G401 (cell line): ENCODE results near the gene YEATS2. TPM values are rescaled to one million over a fixed set of nuclear protein-coding genes. Genes with fewer than 3 reads are reported as not detected.
"Not testable (repeated sequence)": the region's sequence is repeated elsewhere in the genome, so short reads cannot be mapped to it uniquely, and the experiment has no call there.

ENCODE experiments used
- DNase-seq: peaks from one replicate; pipeline ENCODE4 v3.0.0-alpha.2; 2015; ENCODE audit warnings: low spot score
- in situ Hi-C: cut with HindIII; loops from 2 replicates; pipeline ENCODE4 v1.10.0; 2016; ENCODE audit warnings: low sequenced_read_pairs, mixed read lengths
- total RNA-seq: library from RNA; depleted of rRNA; stranded (reverse); fragments of >200 nt; shearing (Covaris generic); gene quantifications from 2 replicates; pipeline ENCODE4 v1.2.3, GENCODE V29; 2014

The YEATS2 gene
- total RNA-seq, 1 experiment from 2014 or later: 32.1 TPM

- in situ Hi-C loops: no loop called here
- DNase-seq: peak; percentile 85
Observed at GRCh38 chr3:183766745-183767606, 69.4 kb downstream of the YEATS2 start.

GRCh38 chr3:183768114-183768513 lies 70.5 kb downstream of the YEATS2 start:
- DNase-seq: no peak
- in situ Hi-C loops: no loop called here

DNA sequence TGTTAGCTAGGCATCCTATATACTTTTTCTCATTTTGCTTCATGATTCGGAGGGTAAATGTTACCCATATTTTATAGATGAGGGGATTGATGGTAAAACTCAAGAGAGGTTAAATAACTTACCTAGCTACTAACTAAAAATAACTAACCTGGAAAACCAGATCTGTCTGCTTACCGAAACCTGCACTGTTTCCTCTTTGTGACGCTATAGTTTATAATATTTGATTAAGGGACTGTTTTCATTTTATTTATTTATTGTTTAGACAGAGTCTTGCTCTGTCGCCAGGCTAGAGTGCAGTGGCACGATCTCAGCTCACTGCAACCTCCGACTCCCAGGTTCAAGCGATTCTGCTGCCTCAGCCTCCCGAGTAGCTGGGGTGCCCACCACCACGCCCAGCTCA lies 71.9 kb downstream of the YEATS2 start:
- in situ Hi-C loops: no loop called here
- DNase-seq: no peak

- in situ Hi-C loops: no loop called here
- no peak for DNase-seq
Observed at GRCh38 chr3:183774631-183775030, 77.0 kb downstream of the YEATS2 start.

DNA sequence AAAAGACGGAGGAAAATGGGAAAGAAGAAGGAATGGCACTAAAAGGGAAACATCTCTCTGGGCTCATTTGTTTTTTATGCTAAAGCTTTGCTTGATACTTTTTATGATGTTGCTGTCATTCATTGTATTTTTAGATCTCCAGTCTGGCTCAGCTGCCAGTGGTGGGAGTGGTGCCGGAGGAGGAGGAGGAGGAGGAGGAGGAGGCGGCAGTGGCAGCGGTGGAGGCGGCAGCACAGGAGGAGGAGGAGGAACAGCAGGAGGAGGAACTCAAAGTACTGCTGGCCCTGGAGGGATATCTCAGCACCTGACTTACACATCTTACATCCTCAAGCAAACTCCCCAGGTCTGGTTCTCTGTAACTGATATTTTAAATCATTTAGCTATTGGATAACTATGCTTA lies 78.2 kb downstream of the YEATS2 start:
- DNase-seq: no peak
- in situ Hi-C loops: no loop called here

- in situ Hi-C loops, DNase-seq: not testable (repeated sequence)
Observed at GRCh38 chr3:183776451-183776850, 78.9 kb downstream of the YEATS2 start.

DNA sequence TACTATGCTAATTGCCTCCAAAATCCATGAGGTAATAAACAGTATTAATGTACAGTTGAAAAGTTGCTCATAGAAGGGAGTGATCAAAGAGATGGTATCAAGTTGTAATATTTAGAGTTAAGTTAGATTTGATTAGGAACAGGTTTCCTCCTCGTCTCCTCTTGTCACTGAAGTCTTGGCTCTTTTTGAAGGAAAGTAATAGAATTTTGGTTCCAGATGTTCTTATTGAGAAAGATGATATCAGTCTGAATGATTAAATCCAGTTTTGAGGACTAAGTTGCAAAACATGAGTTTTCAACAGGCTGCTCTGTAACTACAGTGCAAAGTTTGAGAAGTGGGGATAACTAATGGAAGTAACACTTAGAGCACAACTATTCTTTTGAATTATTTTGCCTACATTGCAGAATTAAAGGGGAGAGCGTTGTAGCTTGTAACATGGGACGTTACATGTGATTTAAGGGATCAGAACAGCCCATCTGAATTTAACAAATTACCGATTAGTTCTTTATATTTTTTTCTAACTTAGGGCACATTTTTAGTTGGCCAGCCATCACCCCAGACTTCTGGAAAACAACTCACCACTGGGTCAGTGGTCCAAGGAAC lies 79.5 kb downstream of the YEATS2 start:
- no peak for DNase-seq
- in situ Hi-C loops: no loop called here

DNA sequence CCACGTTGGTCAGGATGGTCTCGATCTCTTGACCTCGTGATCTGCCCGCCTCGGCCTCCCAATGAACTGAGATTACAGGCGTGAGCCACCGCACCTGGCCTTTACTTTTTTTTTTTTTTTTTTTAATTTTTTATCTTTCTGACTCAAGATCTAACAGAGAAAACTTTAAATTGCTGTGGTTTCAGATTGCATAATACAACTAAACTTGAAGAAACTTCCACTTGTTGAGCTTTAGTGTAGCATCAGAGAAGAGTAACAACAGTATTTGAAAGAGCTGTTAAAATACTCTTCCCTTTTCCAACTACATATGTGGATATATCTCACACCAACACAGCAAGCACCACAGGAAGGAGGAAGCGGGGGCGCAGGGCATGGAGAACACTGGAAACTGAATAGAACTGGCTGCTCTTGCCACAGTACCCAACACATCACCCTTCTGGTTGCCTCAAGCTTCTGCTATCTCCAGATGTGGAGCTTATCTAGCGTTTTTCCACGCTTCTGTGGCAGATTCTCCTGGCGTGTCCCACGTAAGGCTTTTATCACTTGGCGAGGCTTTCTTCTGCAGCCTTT lies 82.4 kb downstream of the YEATS2 start:
- no peak for DNase-seq
- in situ Hi-C loops: no loop called here

DNA sequence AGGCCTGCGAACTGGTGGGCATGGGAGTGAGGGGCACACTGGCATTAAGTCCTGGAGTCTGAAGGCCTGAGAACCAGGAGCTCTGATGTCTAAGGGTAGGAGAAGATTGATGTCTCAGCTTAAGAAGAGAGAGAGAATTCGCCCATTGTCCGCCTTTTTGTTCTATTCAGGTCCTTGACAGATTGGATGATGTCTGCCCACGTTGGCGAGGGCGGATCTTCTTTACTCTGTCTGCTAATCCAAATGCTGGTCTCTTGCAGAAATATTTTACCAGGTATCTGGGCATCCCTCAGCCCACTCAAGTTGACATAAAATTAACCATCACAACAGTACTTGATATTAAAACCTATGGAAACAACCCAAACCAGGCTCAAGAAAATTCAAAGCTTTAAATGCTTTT lies 83.6 kb downstream of the YEATS2 start:
- in situ Hi-C loops: no loop called here
- no peak for DNase-seq

DNA sequence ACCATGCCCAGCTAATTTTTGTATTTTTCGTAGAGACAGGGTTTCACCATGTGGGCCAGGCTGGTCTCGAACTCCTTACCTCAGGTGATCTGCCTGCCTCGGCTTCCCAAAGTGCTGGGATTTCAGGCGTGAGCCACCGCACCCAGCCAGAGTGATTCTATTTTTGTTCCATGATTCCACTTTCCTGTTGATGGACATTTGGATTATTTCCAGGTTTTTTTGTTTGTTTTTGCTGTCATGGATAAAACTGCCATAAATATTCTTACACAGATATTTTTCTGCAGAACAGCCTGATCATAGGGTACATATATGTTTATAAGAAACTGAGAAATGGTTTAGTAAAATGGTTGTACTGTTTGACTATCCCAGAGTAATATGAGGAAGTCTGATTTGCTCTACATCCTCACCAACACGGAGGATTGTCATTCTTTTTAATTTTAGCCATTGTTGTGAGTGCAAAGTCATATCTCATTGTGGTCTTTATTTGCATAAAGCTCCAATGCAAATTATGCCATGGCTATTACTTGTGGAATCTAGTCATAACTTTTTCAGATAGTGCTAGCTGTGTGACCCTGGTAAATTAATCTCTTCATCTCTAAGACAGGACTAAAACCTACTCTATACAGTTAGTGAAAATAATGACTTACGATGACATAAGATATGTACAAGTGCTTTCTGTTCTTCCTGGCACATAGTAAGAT lies 85.1 kb downstream of the YEATS2 start:
- in situ Hi-C loops: no loop called here

DNA sequence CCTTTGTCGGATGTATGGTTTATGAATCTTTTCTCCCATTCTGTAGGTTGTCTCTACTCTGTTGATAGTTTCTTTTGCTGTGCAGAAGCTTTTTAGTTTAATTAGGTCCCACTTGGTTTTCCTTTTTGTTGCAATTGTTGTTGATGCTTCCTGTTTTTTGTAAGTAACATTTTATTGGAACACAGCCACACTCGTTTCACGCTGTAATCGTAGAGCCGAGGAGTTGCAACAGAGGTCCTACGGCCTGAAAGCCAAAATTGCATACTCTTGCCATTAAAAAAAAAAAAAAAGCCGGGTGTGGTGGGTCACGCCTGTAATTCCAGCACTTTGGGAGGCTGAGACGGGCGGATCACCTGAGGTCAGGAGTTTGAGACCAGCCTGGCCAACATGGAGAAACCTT lies 86.9 kb downstream of the YEATS2 start:
- DNase-seq, in situ Hi-C loops: not testable (repeated sequence)

More for the DNA sequence above, 85.1 kb downstream of the YEATS2 start:
- DNase-seq: no peak

GRCh38 chr3:183789826-183790225 lies 92.2 kb downstream of the YEATS2 start:
- in situ Hi-C loops: no loop called here
- DNase-seq: no peak

- no peak for DNase-seq
- in situ Hi-C loops: no loop called here
Observed at GRCh38 chr3:183790700-183791099, 93.1 kb downstream of the YEATS2 start.

GRCh38 chr3:183792976-183793375 lies 95.4 kb downstream of the YEATS2 start:
- DNase-seq: no peak
- in situ Hi-C loops: no loop called here

- DNase-seq: no peak
- in situ Hi-C loops: no loop called here
Observed at GRCh38 chr3:183794452-183794851, 96.9 kb downstream of the YEATS2 start.

DNA sequence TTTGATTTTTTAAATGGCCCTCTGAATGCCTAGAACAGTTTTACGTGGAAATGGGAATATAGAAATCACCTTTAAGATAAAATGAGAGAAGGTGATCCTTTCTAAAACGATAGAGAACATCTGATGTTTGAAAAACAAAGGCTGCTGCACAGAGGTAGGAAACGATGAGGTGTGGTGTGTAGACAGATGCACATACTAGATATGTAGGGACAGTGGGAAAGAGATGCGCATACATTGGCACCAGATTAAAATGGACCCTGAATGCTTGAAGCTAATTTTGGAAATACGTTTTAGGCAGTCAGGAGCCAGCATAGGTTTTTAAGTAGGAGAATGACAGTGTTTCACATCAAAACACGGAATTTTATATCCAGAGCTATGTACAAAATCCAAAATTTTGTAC lies 98.8 kb downstream of the YEATS2 start:
- DNase-seq: no peak
- in situ Hi-C loops: no loop called here

DNA sequence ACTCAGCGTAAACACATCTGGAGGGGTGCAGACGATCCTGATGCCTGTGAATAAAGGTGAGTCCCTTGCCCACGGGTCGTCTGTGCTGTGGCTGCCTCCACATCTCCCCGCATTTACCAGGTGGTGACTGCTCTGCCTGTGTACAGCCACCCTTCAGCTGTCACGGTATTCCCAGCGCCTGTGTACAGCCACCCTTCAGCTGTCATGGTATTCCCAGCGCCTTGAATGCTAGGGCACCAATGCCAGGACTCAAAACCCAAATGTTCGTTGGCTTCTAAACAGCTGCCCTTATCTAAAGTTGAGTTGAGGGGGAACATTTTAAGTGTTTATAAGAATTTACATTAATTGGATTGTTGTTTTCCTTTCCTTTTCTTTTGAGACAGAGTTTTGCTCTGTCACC lies 100.4 kb downstream of the YEATS2 start:
- in situ Hi-C loops: no loop called here
- DNase-seq: no peak

- in situ Hi-C loops: no loop called here
- DNase-seq: no peak
Observed at GRCh38 chr3:183799461-183799860, 101.9 kb downstream of the YEATS2 start.

DNA sequence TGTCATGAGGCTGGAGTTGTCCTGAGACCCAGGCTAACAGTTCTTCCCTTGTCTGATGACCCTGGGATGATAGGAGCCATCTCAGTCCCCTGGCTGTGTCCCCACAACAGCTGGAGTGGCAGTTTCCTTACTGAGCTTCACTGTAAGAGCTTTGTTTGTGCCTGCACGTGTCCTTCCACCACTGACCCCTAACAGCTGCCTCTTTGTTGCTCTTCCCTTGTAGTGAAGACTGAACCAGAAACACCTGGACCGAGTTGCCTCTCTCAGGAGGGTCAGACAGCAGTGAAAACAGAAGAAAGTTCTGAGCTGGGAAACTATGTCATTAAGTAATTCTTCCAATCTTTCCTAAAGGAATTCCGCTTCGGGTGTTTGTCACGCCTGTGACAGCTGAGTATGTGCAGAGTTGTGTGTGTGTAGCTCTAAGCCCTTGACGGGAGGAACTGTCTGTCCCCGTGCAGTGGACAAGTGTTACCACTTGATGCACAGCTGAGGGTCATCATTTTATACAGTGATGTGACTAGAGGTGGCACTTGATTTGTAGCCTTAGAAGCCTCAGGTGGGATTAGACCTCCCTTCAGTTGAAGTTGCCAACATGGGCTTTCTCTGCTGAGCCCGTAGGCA lies 102.8 kb downstream of the YEATS2 start:
- in situ Hi-C loops: no loop called here

More for the DNA sequence above, 102.8 kb downstream of the YEATS2 start:
- no peak for DNase-seq
